ENCODE measurements around the gene LRMDA.

DNA sequence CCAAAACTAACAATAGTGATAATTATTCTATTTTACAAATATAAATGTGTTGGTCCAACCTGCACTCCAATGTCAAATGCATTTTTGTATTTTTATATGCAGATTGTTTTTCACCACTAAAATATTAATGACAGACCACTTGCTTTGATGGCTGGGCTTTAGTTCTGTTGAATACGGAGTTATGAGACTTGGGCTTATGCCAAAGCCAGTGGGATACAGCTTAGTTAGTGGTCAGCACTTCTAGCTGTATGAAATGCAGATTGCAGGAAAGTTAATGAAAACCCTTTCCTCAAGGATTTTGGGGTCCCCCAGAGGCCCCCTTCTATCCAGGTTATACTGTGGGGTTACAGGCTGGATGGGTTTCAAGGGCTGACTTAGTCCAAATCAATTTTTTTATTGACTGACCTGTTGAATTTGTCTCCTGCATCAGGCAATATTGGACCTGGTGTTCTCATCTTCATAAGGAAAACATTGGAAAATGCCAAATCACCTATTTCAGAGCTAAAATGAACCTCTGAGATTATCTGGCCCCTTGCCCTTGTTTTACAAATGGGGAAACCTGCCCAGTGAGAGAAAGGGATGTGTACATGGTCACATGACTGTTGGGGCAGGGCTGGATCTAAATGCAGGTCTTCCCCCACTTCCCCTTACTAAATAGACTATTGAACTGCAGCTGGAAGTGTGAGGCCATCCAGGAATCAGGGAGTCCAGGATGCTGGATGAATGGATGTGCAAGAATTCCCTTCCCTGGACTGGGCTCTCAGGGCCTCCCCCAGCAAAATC lies 1120.9 kb downstream of the LRMDA start:
- TF ChIP-seq EP300 (IDR thresholded peaks at IDR 0.05; ENCODE audit: borderline replicate concordance) (no peak), REST (IDR thresholded peaks at IDR 0.05; ENCODE audit: low read depth) (no peak), TAF1 (IDR thresholded peaks at IDR 0.05; ENCODE audit: low read depth) (no peak), YY1 (IDR thresholded peaks at IDR 0.05; ENCODE audit: low read depth) (no peak), TCF12 (IDR thresholded peaks at IDR 0.05; ENCODE audit: low read depth) (no peak), CREB1 (IDR thresholded peaks at IDR 0.05; ENCODE audit: low read depth) (no peak), NFIC (IDR thresholded peaks at IDR 0.05) (no peak), EGR1 (IDR thresholded peaks at IDR 0.05) (no peak)

Measured in Ishikawa (cell line).